Large intestine (tissue), 3 donors: ENCODE measurements around the gene MNT. TPM values are rescaled to one million over a fixed set of nuclear protein-coding genes. Genes with fewer than 3 reads are reported as not detected.

Source experiments
- DNase-seq, 2 donors: peaks; one replicate each; pipeline versions ENCODE4 v3.0.0 to v3.0.0-alpha.2; 2013
- H3K27ac ChIP-seq: one replicate; pipeline ENCODE4 v1.5.1; 2013; ENCODE audit warnings: low read length
- H3K27me3 ChIP-seq: 2 replicates; pipeline ENCODE4 v1.6.1; 2013; ENCODE audit warnings: low read length; ENCODE audit not compliant: control insufficient read depth, insufficient read depth
- H3K36me3 ChIP-seq: 2 replicates; pipeline ENCODE4 v1.6.1; 2013; ENCODE audit warnings: low read length; ENCODE audit not compliant: control insufficient read depth, insufficient read depth
- H3K4me1 ChIP-seq: one replicate; pipeline ENCODE4 v1.6.1; 2013; ENCODE audit warnings: low read length; ENCODE audit not compliant: control insufficient read depth, insufficient read depth
- H3K4me3 ChIP-seq: one replicate; pipeline ENCODE4 v1.5.1; 2013; ENCODE audit warnings: low read length
- H3K9me3 ChIP-seq: one replicate; pipeline ENCODE4 v1.6.1; 2013; ENCODE audit warnings: mild to moderate bottlenecking, low read depth, low read length, moderate library complexity; ENCODE audit not compliant: control insufficient read depth
- WGBS: methylation state at CpG from one replicate; pipeline ENCODE4 v1.1.5; 2013; ENCODE audit warnings: low lambda C conversion rate; ENCODE audit not compliant: insufficient coverage; 5-methylcytosine and 5-hydroxymethylcytosine counted together
- polyA plus RNA-seq: library from polyadenylated mRNA; unstranded; fragments of 120-200 nt; gene quantifications from one replicate; pipeline ENCODE4 v1.2.1, GENCODE V29; 2013

MNT gene
- polyA plus RNA-seq, 1 donor = 20.3 TPM

- Histone ChIP-seq H3K27ac (peak overlapping the region; percentile 100), H3K36me3 (no peaks in the 10 kb centered on the region), H3K9me3 (peaks cover 5% of the 10 kb centered on the region), H3K4me3 (peak overlapping the region; percentile 37), H3K4me1 (peaks cover 54% of the 10 kb centered on the region), H3K27me3 (no peaks in the 10 kb centered on the region)
- no CpG with 5 or more reads among the region's 34 CpGs for WGBS
- peak; percentile 93 to 97 for DNase-seq
These were observed 4.2 kb downstream of the MNT start for GRCh38 chr17:2396568-2397246.

- H3K36me3 ChIP-seq = no peaks in the 10 kb centered on the region
- 82% methylated on average over 4 of the region's 7 CpGs for WGBS
- H3K4me1 ChIP-seq = peaks cover 59% of the 10 kb centered on the region
- peak overlapping the region; percentile 100 for H3K27ac ChIP-seq
- no peaks in the 10 kb centered on the region for H3K27me3 ChIP-seq
- peaks cover 5% of the 10 kb centered on the region for H3K9me3 ChIP-seq
- DNase-seq = no peak
- peak overlapping the region; percentile 37 for H3K4me3 ChIP-seq
These were observed 4.7 kb downstream of the MNT start for GRCh38 chr17:2396192-2396567.

GRCh38 chr17:2395258-2396181, 5.3 kb downstream of the MNT start:
- Histone ChIP-seq H3K4me3 (peak overlapping the region; percentile 37), H3K9me3 (peaks cover 5% of the 10 kb centered on the region), H3K27ac (peak overlapping the region; percentile 100), H3K27me3 (no peaks in the 10 kb centered on the region), H3K36me3 (peaks cover under 1% of the 10 kb centered on the region), H3K4me1 (peaks cover 60% of the 10 kb centered on the region)
- peak; percentile 50 to 66 for DNase-seq
- WGBS = 80% methylated on average over 1 of the region's 28 CpGs

- no peak for DNase-seq
- no peak overlapping the region for H3K27ac ChIP-seq
- H3K27me3 ChIP-seq = no peaks in the 10 kb centered on the region
- no peaks in the 10 kb centered on the region for H3K9me3 ChIP-seq
- no peak overlapping the region for H3K4me3 ChIP-seq
- WGBS = no CpG with 5 or more reads among the region's 16 CpGs
- peaks cover 60% of the 10 kb centered on the region for H3K4me1 ChIP-seq
- H3K36me3 ChIP-seq = peaks cover 7% of the 10 kb centered on the region
These were observed 6.1 kb downstream of the MNT start for GRCh38 chr17:2394775-2395201.

- Histone ChIP-seq H3K4me1 (peaks cover 60% of the 10 kb centered on the region), H3K36me3 (peaks cover 7% of the 10 kb centered on the region), H3K4me3 (no peak overlapping the region), H3K9me3 (no peaks in the 10 kb centered on the region), H3K27ac (peak overlapping the region; percentile 5), H3K27me3 (no peaks in the 10 kb centered on the region)
- DNase-seq = no peak
- no CpG with 5 or more reads among the region's 53 CpGs for WGBS
These were observed 6.7 kb downstream of the MNT start for GRCh38 chr17:2393954-2394749.

- WGBS = no CpG with 5 or more reads among the region's 99 CpGs
- peak; percentile 91 to 92 for DNase-seq
- Histone ChIP-seq H3K27ac (peak overlapping the region; percentile 95), H3K4me3 (peak overlapping the region; percentile 71), H3K9me3 (no peaks in the 10 kb centered on the region), H3K4me1 (peaks cover 54% of the 10 kb centered on the region), H3K27me3 (no peaks in the 10 kb centered on the region), H3K36me3 (peaks cover 7% of the 10 kb centered on the region)
These were observed 7.5 kb downstream of the MNT start for GRCh38 chr17:2393174-2393953.

- H3K36me3 ChIP-seq = peaks cover 11% of the 10 kb centered on the region
- no CpG with 5 or more reads among the region's 83 CpGs for WGBS
- peak overlapping the region; percentile 95 for H3K27ac ChIP-seq
- H3K4me3 ChIP-seq = peak overlapping the region; percentile 71
- H3K9me3 ChIP-seq = no peaks in the 10 kb centered on the region
- peak; percentile 94 to 97 for DNase-seq
- H3K4me1 ChIP-seq = peaks cover 45% of the 10 kb centered on the region
- H3K27me3 ChIP-seq = no peaks in the 10 kb centered on the region
These were observed 8.3 kb downstream of the MNT start for GRCh38 chr17:2392252-2393173.

GRCh38 chr17:2391597-2392251, 9.1 kb downstream of the MNT start:
- peak overlapping the region; percentile 40 for H3K4me3 ChIP-seq
- peak in 1 of 2 donors; percentile 42 for DNase-seq
- 87% methylated on average over 4 of the region's 18 CpGs for WGBS

More at GRCh38 chr17:2391597-2392251, 9.1 kb downstream of the MNT start:
- Histone ChIP-seq H3K4me1 (peaks cover 39% of the 10 kb centered on the region), H3K27ac (peak overlapping the region; percentile 90), H3K36me3 (peaks cover 19% of the 10 kb centered on the region), H3K27me3 (no peaks in the 10 kb centered on the region), H3K9me3 (no peaks in the 10 kb centered on the region)
